AG09309 (cell line): ENCODE results near the gene TIGD6.

Experiments used
- DNase-seq: peaks from one replicate; pipeline ENCODE4 v3.0.0-alpha.2; 2010; ENCODE audit warnings: low read depth
- H3K4me3 ChIP-seq: 2 replicates; pipeline ENCODE4 v1.5.1; 2011; ENCODE audit warnings: mild to moderate bottlenecking, low read depth, low read length, moderate library complexity; ENCODE audit not compliant: control insufficient read depth
- CTCF ChIP-seq: IDR thresholded peaks from 2 replicates; pipeline ENCODE4 v1.5.1; 2011; ENCODE audit warnings: mild to moderate bottlenecking, low read depth, low read length, inconsistent platforms; ENCODE audit not compliant: insufficient read depth, control insufficient read depth; ENCODE audit errors: missing control alignments

Gene TIGD6

GRCh38 chr5:149998281-149998680 lies 2.2 kb downstream of the TIGD6 start:
- DNase-seq, result no peak
- TF ChIP-seq CTCF, result no peak
- H3K4me3 ChIP-seq, result no peak overlapping the region

GRCh38 chr5:149996205-149996890 lies 4.1 kb downstream of the TIGD6 start:
- no peak for DNase-seq
- H3K4me3 ChIP-seq, result no peak overlapping the region
- TF ChIP-seq CTCF, result no peak

- TF ChIP-seq CTCF, result no peak
- H3K4me3 ChIP-seq, result no peak overlapping the region
- DNase-seq, result no peak
These were observed 4.9 kb downstream of the TIGD6 start for GRCh38 chr5:149995385-149996204.

- H3K4me3 ChIP-seq, result no peak overlapping the region
- no peak for DNase-seq
- no peak for TF ChIP-seq CTCF
These were observed 7.0 kb downstream of the TIGD6 start for GRCh38 chr5:149993471-149993870.

- peak; percentile 88 for TF ChIP-seq CTCF
These were observed 9.7 kb downstream of the TIGD6 start for GRCh38 chr5:149990518-149991376.

GRCh38 chr5:149988126-149988525 lies 12.3 kb downstream of the TIGD6 start:
- DNase-seq, result no peak
- no peak overlapping the region for H3K4me3 ChIP-seq
- no peak for TF ChIP-seq CTCF

More at GRCh38 chr5:149990518-149991376, 9.7 kb downstream of the TIGD6 start:
- no peak overlapping the region for H3K4me3 ChIP-seq
- no peak for DNase-seq
